HepG2 (cell line): ENCODE results near the gene MIEF2. TPM values are rescaled to one million over a fixed set of nuclear protein-coding genes. Genes with fewer than 3 reads are reported as not detected.

Source experiments
- CCDC6 ChIP-seq: sonication (generic); formaldehyde crosslinking; IDR thresholded peaks from 2 replicates; pipeline ENCODE4 v1.8.1; 2022; ENCODE audit warnings: mild to moderate bottlenecking, missing genetic modification reagents, moderate library complexity
- CHD2 ChIP-seq: IDR thresholded peaks from 2 replicates; pipeline ENCODE4 v1.6.1; 2011; ENCODE audit warnings: low read depth, low read length, improper control_type of control experiment
- ERF ChIP-seq: IDR thresholded peaks from 2 replicates; pipeline ENCODE4 v1.6.1; 2018; ENCODE audit warnings: missing biosample characterization, missing genetic modification reagents
- IRX3 ChIP-seq: sonication (generic); formaldehyde crosslinking; IDR thresholded peaks from 2 replicates; pipeline ENCODE4 v1.8.1; 2023; ENCODE audit warnings: mild to moderate bottlenecking, low read depth, missing genetic modification reagents, borderline replicate concordance
- KDM1A ChIP-seq: IDR thresholded peaks from 2 replicates; pipeline ENCODE4 v1.6.1; 2016; ENCODE audit warnings: missing compliant biosample characterization
- MED13 ChIP-seq: sonication (generic); formaldehyde crosslinking; IDR thresholded peaks from 2 replicates; pipeline ENCODE4 v1.5.0; 2020; ENCODE audit warnings: missing genetic modification reagents
- RAD21 ChIP-seq: fragments of 450-650 bp; formaldehyde crosslinking; IDR thresholded peaks from 2 replicates; pipeline ENCODE4 v1.5.0; 2020; ENCODE audit warnings: mild to moderate bottlenecking
- ZBTB42 ChIP-seq: sonication (generic); formaldehyde crosslinking; IDR thresholded peaks from 2 replicates; pipeline ENCODE4 v1.5.0; 2020; ENCODE audit warnings: mild to moderate bottlenecking, missing genetic modification reagents
- ZKSCAN8 ChIP-seq: IDR thresholded peaks from 2 replicates; pipeline ENCODE4 v1.6.1; 2016; ENCODE audit warnings: borderline replicate concordance, missing genetic modification reagents, missing compliant biosample characterization
- ZNF263 ChIP-seq: sonication (generic); formaldehyde crosslinking; IDR thresholded peaks from 2 replicates; pipeline ENCODE4 v1.4.0; 2020; ENCODE audit warnings: missing genetic modification reagents
- ZNF879 ChIP-seq: sonication (generic); formaldehyde crosslinking; IDR thresholded peaks from 2 replicates; pipeline ENCODE4 v1.8.1; 2023; ENCODE audit warnings: missing genetic modification reagents
- polyA plus RNA-seq, 8 experiments: library from polyadenylated mRNA; depleted of rRNA in 3 of 8; stranded (reverse) in 7 of 8; unstranded in 1 of 8; fragments of >200 nt; fragmentation: Illumina TruSeq in 4 of 8; extraction: Trizol in 4 of 8; gene quantifications; 2 replicates each; pipeline versions ENCODE4 v1.2.1 to v1.2.3, GENCODE V29; 2011 to 2016; ENCODE audit warnings: low read depth in 4 of 8, missing spikeins in 1 of 8, mixed read lengths in 1 of 8; ENCODE audit not compliant: insufficient read depth in 1 of 8
- total RNA-seq, 5 experiments: library from RNA; depleted of rRNA; stranded (reverse); fragments of >200 nt; fragmentation: Illumina TruSeq; extraction: Trizol; gene quantifications; 2 replicates each; pipeline ENCODE4 v1.2.3, GENCODE V29; 2016; ENCODE audit warnings: low read depth in 1 of 5
- TF ChIP-seq, protein P1 (sequence below): sonication (generic); formaldehyde crosslinking; IDR thresholded peaks from 2 replicates; pipeline ENCODE4 v1.4.0; 2020; ENCODE audit warnings: missing genetic modification reagents, borderline replicate concordance
- TF ChIP-seq, protein P2 (sequence below): sonication (generic); formaldehyde crosslinking; IDR thresholded peaks from 2 replicates; pipeline ENCODE4 v1.4.0; 2020; ENCODE audit warnings: mild to moderate bottlenecking, missing genetic modification reagents
- TF ChIP-seq, protein P3 (sequence below): IDR thresholded peaks from 2 replicates; pipeline ENCODE4 v1.6.1; 2018; ENCODE audit warnings: missing genetic modification reagents, mild to moderate bottlenecking, missing compliant biosample characterization
- TF ChIP-seq, protein P4 (sequence below): sonication (generic); formaldehyde crosslinking; IDR thresholded peaks from 2 replicates; pipeline ENCODE4 v1.8.0; 2022; ENCODE audit warnings: missing genetic modification reagents, mild to moderate bottlenecking, moderate library complexity, borderline replicate concordance
- TF ChIP-seq, protein P5 (sequence below): IDR thresholded peaks from 2 replicates; pipeline ENCODE4 v1.6.1; 2012; ENCODE audit warnings: low read length, improper control_type of control experiment
- TF ChIP-seq, protein P6 (sequence below): sonication (generic); formaldehyde crosslinking; IDR thresholded peaks from 2 replicates; pipeline ENCODE4 v1.9.0; 2021; ENCODE audit warnings: missing genetic modification reagents, mild to moderate bottlenecking, borderline replicate concordance

MIEF2 gene
- total and polyA plus RNA-seq, 2 of the 13 experiments (the other 11 are each of a cell fraction or from before 2014, with no cell fraction given), result 6.0 to 8.0 TPM

DNA sequence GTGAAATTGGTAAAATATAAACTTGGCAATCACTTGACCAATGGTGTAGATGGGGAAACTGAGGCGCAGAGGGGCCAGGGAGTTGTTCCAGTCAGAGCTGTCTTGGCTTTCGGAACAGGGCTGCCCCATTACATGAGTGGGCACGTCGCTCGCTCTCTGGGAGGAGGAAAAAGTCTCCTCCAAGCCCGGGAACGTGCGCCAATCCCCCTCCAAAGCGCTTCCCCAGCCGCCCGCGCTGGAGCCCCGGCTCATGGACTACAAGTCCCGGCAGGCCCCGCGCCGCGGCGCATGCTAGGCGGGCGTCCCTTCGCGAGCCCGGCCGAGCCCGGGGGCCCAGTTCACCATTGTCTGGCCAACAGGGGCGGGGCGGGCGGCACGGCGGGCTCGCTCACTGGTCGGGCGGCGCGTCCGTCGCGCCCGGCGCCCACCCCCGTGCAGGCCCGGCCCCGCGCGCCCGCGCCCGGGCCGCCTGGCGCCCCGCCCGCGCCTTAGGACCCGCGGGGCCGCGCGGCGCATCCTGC lies 35.3 kb upstream of the MIEF2 start, which contains the start of gene LLGL1 (continued):
- TF ChIP-seq, protein P1, sequence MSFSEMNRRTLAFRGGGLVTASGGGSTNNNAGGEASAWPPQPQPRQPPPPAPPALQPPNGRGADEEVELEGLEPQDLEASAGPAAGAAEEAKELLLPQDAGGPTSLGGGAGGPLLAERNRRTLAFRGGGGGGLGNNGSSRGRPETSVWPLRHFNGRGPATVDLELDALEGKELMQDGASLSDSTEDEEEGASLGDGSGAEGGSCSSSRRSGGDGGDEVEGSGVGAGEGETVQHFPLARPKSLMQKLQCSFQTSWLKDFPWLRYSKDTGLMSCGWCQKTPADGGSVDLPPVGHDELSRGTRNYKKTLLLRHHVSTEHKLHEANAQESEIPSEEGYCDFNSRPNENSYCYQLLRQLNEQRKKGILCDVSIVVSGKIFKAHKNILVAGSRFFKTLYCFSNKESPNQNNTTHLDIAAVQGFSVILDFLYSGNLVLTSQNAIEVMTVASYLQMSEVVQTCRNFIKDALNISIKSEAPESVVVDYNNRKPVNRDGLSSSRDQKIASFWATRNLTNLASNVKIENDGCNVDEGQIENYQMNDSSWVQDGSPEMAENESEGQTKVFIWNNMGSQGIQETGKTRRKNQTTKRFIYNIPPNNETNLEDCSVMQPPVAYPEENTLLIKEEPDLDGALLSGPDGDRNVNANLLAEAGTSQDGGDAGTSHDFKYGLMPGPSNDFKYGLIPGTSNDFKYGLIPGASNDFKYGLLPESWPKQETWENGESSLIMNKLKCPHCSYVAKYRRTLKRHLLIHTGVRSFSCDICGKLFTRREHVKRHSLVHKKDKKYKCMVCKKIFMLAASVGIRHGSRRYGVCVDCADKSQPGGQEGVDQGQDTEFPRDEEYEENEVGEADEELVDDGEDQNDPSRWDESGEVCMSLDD (CRISPR knock-in tag), result no peak
- no peak for TF ChIP-seq ZNF879 (CRISPR knock-in tag)
- TF ChIP-seq, protein P2, sequence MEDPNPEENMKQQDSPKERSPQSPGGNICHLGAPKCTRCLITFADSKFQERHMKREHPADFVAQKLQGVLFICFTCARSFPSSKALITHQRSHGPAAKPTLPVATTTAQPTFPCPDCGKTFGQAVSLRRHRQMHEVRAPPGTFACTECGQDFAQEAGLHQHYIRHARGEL (CRISPR knock-in tag), result no peak
- peak; percentile 21; the same call in 1 of the 2 replicates for TF ChIP-seq ERF (CRISPR knock-in tag)
- TF ChIP-seq, protein P3, sequence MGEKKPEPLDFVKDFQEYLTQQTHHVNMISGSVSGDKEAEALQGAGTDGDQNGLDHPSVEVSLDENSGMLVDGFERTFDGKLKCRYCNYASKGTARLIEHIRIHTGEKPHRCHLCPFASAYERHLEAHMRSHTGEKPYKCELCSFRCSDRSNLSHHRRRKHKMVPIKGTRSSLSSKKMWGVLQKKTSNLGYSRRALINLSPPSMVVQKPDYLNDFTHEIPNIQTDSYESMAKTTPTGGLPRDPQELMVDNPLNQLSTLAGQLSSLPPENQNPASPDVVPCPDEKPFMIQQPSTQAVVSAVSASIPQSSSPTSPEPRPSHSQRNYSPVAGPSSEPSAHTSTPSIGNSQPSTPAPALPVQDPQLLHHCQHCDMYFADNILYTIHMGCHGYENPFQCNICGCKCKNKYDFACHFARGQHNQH, result no peak
- TF ChIP-seq RAD21, result no peak
- TF ChIP-seq, protein P4, sequence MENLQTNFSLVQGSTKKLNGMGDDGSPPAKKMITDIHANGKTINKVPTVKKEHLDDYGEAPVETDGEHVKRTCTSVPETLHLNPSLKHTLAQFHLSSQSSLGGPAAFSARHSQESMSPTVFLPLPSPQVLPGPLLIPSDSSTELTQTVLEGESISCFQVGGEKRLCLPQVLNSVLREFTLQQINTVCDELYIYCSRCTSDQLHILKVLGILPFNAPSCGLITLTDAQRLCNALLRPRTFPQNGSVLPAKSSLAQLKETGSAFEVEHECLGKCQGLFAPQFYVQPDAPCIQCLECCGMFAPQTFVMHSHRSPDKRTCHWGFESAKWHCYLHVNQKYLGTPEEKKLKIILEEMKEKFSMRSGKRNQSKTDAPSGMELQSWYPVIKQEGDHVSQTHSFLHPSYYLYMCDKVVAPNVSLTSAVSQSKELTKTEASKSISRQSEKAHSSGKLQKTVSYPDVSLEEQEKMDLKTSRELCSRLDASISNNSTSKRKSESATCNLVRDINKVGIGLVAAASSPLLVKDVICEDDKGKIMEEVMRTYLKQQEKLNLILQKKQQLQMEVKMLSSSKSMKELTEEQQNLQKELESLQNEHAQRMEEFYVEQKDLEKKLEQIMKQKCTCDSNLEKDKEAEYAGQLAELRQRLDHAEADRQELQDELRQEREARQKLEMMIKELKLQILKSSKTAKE, result no peak
- TF ChIP-seq ZBTB42 (CRISPR knock-in tag), result no peak
- TF ChIP-seq IRX3 (CRISPR knock-in tag), result no peak
- TF ChIP-seq MED13, result no peak
- TF ChIP-seq KDM1A, result no peak
- no peak for TF ChIP-seq ZKSCAN8 (CRISPR knock-in tag)
- TF ChIP-seq ZNF263, result no peak
- TF ChIP-seq, protein P5, sequence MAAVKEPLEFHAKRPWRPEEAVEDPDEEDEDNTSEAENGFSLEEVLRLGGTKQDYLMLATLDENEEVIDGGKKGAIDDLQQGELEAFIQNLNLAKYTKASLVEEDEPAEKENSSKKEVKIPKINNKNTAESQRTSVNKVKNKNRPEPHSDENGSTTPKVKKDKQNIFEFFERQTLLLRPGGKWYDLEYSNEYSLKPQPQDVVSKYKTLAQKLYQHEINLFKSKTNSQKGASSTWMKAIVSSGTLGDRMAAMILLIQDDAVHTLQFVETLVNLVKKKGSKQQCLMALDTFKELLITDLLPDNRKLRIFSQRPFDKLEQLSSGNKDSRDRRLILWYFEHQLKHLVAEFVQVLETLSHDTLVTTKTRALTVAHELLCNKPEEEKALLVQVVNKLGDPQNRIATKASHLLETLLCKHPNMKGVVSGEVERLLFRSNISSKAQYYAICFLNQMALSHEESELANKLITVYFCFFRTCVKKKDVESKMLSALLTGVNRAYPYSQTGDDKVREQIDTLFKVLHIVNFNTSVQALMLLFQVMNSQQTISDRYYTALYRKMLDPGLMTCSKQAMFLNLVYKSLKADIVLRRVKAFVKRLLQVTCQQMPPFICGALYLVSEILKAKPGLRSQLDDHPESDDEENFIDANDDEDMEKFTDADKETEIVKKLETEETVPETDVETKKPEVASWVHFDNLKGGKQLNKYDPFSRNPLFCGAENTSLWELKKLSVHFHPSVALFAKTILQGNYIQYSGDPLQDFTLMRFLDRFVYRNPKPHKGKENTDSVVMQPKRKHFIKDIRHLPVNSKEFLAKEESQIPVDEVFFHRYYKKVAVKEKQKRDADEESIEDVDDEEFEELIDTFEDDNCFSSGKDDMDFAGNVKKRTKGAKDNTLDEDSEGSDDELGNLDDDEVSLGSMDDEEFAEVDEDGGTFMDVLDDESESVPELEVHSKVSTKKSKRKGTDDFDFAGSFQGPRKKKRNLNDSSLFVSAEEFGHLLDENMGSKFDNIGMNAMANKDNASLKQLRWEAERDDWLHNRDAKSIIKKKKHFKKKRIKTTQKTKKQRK, result no peak
- no peak for TF ChIP-seq CCDC6 (CRISPR knock-in tag)
- TF ChIP-seq CHD2, result 0 out of 2 replicates have a peak, but pooled peaks have one; percentile 13
- TF ChIP-seq, protein P6, sequence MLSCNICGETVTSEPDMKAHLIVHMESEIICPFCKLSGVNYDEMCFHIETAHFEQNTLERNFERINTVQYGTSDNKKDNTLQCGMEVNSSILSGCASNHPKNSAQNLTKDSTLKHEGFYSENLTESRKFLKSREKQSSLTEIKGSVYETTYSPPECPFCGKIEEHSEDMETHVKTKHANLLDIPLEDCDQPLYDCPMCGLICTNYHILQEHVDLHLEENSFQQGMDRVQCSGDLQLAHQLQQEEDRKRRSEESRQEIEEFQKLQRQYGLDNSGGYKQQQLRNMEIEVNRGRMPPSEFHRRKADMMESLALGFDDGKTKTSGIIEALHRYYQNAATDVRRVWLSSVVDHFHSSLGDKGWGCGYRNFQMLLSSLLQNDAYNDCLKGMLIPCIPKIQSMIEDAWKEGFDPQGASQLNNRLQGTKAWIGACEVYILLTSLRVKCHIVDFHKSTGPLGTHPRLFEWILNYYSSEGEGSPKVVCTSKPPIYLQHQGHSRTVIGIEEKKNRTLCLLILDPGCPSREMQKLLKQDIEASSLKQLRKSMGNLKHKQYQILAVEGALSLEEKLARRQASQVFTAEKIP, result no peak
